ENCODE measurements around the gene DKKL1.
"Not testable (repeated sequence)": the region's sequence is repeated elsewhere in the genome, so short reads cannot be mapped to it uniquely, and the experiment has no call there.

Gene DKKL1

DNA sequence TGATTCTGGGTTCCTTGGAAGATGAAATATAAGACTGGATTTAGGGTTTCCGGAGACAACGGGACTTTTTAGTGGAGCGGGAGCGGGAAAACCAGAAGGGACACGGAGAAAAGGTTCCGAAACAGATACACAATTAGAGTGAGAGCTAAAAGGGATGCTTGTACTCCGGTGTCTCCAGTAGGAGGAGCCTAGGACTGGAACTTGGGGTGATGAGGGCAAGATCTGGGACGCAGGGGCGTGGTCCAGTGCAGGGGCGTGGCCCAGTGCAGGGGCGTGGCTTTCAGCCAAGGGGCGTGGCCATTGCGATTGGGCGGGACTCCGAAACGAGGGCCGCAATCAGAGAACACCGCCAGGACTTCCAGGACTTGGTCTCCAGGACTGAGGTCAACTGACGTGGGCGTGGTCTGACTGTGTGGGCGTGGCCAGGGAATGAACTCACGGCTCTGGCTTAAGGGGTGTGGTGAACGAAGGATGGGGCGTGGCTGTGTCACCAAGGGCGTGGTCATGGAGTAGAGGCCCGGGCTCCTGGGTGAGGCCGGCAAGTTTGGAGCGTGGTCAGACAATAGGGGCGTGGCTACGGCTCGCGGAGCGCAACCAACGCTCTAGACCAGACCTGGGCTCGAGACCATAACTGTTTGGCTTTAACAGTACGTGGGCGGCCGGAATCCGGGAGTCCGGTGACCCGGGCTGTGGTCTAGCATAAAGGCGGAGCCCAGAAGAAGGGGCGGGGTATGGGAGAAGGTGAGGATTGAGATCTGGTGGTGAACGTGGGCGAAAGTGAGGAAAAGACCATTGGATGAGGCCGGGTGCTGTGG is at the start of gene DKKL1:
DKKL1 (plus strand) TSS at position 610 of the 815 bp plus-strand sequence; CDS start at position 732, 122 bp downstream.
- DNase-seq: peak in 9 of 14 donors; percentile 18 to 59 (median 40)

- DNase-seq: no peak
Measured at GRCh38 chr19:49315111-49315510, 48.6 kb upstream of the DKKL1 start.

- no peak for DNase-seq
Measured at GRCh38 chr19:49316284-49316683, 47.4 kb upstream of the DKKL1 start.

DNA sequence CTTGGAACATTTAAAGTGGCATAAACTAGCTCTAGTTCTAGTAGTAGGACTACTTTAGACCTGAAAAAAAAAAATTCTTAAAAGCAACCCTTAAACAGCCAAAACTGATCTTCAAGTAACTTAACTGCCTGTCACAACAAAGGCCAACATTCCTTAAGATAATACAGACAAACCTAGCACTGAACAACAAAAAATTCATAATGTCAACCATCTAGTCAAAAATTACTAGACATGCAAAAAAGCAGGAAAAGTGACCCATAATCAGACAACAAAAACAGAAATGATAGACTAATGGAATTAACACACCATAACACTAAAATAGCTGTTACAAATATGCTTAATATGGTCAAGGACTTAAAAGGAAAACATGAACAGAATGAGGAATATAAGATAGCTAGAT is 45.4 kb upstream of the DKKL1 start:
- DNase-seq: no peak

- no peak for DNase-seq
Measured at GRCh38 chr19:49324801-49325576, 38.7 kb upstream of the DKKL1 start, which contains the start of gene SLC6A16. TSS of gene SLC6A16 (minus strand) at chr19:49325191. CDS start at chr19:49311347, 13,844 bp downstream.

DNA sequence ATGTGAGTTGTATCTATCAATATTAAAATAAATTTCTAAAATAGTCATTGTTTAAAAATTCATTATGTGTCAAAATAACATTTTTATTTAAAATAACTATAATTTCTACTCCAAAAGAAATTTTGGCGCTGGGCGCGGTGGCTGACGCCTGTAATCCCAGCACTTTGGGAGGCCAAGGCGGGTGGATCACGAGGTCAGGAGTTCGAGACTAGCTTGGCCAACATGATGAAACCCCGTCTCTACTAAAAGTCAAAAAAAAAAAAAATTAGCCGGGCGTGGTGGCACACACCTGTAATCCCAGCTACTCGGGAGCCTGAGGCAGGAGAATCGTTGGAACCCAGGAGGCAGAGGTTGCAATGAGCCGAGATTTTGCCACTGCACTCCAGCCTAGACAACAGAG is 37.9 kb upstream of the DKKL1 start:
- not testable (repeated sequence) for DNase-seq

- DNase-seq: no peak
Measured at GRCh38 chr19:49326165-49326704, 37.4 kb upstream of the DKKL1 start.

GRCh38 chr19:49327878-49328544 is 35.7 kb upstream of the DKKL1 start:
- DNase-seq: no peak

DNA sequence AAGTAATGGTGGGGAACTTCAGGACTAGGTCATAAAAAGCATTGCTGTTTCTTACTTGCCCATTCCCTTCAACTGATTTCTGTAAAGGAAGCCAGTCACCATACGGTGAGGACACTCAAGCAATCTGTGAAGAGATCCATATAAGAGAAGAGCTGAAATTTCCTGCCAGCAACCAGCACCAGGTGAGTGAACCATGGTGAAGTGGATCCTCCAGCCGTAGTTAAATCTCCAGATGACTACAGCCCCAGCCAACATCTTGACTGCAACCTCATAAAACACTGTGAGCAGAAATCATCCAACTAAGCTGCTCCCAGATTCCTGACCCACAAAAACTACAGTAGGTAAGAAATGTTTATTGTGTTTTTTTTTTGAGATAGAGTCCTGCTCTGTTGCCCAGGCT is 34.9 kb upstream of the DKKL1 start:
- DNase-seq: no peak

DNA sequence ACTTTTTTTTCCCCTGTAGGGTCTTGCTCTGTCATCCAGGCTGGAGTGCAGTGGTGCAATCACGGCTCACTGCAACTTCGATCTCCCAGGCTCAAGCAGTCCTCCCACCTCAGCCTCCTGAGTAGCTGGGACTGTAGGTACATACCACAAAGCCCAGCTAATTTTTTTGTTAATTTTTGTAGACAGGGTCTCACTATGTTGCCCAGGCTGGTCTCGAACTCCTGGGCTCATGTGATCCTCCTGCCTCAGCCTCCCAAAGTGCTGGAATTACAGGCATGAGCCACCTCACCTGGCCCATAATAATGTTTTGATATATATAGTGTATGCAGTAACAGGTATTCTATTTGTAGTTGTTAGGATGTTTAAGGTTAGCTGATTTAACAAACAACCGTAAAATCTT is 32.5 kb upstream of the DKKL1 start:
- DNase-seq: not testable (repeated sequence)

DNA sequence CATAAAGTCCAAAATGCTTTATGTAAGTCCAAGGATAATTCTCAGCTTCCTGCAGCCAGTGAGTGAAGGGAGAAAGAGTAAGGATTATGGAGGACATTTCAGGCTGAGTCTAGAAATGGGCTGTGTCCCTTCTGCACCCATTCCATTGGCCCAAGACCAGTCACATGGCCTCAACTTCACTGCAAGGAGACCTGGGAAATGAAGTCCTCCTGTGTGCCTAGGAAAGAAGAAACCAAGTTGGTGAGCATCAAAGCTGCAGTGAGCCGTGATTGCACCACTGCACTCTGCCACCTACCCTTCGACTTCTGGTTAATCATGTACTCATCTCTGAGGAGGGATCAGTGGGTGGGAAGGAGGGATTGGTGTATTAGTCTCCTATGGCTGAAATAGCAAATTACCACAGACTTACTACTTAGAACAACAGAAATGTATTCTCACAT is 32.0 kb upstream of the DKKL1 start:
- DNase-seq: peak in 1 of 14 donors; percentile 7

GRCh38 chr19:49332691-49333417 is 30.8 kb upstream of the DKKL1 start:
- not testable (repeated sequence) for DNase-seq

DNA sequence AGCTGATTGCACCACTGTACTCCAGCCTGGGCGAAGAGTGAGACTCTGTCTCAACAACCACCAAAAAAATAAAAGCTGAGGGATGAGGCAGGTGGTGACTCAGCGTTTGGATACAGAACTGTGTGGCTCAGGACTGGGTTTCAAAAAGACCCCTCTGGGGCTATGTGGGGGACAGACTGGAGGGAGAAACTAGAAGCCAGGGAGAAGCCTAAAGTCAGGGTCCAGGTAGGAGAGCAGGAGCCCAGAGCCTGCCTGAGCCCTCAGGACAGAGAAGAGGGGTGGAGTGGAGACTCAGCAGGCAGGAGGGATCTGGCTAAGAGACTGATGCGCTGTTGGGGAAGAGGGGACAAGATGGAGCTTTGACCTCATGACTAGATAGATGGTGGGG is 30.3 kb upstream of the DKKL1 start:
- no peak for DNase-seq

DNA sequence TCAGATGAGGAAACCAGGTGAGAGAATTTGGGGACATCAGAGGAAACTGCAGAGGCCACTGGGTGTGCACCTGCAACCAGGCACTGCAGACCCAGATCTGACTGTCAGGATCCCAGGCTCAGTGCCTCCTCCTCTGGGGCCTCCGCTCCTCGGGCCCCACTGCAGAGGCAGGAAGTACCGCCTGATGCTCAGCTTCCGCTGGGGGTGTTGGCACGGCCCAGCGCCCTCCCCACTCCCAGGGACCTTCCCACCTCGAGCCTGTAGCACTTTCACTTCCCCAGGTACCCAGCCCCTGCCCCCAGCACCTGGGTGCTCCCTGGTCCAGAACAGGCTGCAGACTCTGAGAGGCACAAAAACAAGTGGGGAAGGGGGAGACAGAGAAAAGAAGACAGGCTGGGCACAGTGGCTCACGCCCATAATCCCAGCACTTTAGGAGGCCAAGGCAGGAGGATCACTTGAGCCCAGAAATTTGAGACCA is 29.8 kb upstream of the DKKL1 start:
- DNase-seq: peak in 3 of 14 donors; percentile 6 to 16 (median 7)

- DNase-seq: peak in 1 of 14 donors; percentile 12
Measured at GRCh38 chr19:49335071-49335783, 28.4 kb upstream of the DKKL1 start, which contains the start of gene CD37. TSS of gene CD37 (plus strand) at chr19:49335406. CDS start at chr19:49335541, 135 bp downstream.

DNA sequence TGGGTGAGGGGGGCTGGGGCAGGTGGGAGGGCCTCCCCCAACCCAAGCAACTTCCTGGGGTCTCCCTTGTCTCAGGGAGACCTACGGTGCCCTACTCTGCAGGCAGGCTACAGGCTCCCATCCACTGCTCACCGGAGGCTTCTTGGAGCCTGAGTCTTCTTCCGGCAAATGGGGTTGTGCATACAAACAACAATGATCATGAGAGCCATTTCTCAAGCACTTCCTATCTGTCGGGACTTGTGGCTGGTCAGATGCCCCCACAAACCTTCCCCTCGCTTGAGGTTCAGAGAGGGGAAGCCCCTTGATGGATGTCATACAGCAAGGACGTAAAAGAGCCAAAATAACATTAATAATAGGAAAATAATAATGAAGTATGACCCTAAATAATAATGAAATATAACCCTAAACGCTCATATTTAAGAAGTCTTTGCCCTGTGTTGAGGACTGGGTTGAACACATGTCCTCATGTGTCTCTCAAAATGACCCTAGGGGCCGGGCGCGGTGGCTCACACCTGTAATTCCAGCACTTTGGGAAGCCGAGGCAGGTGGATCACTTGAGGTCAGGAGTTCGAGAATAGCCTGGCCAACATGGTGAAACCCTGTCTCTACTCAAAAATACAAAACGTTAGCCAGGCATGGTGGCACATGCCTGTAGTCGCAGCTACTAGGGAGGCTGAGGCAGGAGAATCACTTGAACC is 27.7 kb upstream of the DKKL1 start:
- peak in 1 of 14 donors; percentile 21 for DNase-seq

DNA sequence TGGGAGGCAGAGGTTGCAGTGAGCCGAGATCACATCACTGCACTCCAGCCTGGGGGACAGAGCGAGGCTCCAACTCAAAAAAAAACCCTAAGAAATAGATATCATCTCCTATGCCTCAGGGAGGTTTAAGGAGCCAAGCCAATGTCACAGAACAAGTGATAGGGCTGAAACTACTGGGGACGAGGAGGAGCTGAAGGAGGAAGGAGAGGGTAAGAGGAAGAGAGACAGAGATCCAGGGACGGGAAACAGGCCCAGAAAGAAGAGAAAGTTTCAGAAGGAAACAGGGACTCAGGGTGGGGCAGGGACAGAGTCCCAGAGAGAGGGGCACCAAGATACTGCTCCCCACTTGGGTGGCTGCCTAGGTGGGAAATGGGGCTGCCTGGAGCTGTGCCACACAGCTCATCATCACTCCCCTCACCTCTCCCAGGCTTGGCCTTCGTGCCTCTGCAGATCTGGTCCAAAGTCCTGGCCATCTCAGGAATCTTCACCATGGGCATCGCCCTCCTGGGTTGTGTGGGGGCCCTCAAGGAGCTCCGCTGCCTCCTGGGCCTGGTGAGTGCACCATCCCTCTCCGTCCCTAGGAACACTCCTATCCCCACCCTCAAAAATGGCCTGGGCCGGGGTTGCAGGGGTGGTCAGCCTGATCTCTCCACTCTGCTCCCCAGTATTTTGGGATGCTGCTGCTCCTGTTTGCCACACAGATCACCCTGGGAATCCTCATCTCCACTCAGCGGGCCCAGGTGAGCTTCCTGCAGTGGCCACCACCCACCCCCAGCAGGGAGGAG is 27.0 kb upstream of the DKKL1 start:
- no peak for DNase-seq

DNA sequence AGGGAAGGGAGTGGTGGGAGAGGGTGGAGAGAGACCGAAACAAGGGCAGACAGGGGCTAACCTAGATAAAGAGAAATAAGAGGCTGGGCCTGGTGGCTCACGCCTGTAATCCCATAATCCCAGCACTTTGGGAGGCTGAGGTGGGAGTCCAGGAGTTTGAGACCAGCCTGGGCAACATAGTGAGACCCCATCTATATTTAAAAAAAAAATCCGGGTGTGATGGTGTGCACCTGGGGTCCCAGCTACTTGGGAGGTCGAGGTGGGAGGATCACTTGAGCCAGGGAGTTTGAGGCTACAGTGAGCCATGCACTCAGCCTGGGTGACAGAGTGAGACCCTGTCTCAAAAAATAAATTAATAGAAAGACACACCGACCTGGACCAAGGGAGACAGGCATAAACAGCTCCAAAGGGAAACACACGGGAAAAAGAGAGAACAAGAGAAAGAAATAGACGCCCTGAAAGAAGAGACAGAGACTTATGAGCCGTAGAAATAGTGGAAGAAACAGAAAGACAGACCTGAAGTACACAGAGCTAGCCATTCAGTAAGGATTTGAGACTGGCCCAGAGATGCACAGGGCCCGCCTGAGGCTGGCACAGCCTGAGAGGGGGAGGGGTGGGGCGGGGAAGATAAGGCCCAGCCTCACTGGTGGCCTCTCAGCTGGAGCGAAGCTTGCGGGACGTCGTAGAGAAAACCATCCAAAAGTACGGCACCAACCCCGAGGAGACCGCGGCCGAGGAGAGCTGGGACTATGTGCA is 26.2 kb upstream of the DKKL1 start:
- no peak for DNase-seq
